ENCODE data around the gene SMARCB1. TPM values are rescaled to one million over a fixed set of nuclear protein-coding genes. Genes with fewer than 3 reads are reported as not detected.

The SMARCB1 gene
- total RNA-seq, 1 experiment from 2014 or later = 136 TPM

- peak overlapping the region in 1 of 2 experiments; percentile 94; a peak in 3 of 5 replicates for H3K4me3 Mint-ChIP-seq
- H4K5ac ChIP-seq (ENCODE audit: insufficient read length, low read depth, low read length) = no peak overlapping the region
- H2BK5ac ChIP-seq (ENCODE audit: insufficient read length, low read length) = no peak overlapping the region
- H2AK5ac ChIP-seq (ENCODE audit: insufficient read length, low read length) = no peak overlapping the region
- no CpG with 5 or more reads among the region's 7 CpGs for WGBS (ENCODE audit: extremely low coverage, insufficient read length, low lambda C conversion rate)
- peaks cover 30% of the 10 kb centered on the region for H3K27me3 Mint-ChIP-seq (ENCODE audit: low read depth)
- no peaks in the 10 kb centered on the region for H3K79me2 ChIP-seq (ENCODE audit: insufficient read depth, low read length)
- H3K18ac ChIP-seq (ENCODE audit: insufficient read length, low read depth, low read length) = no peak overlapping the region
- no peak overlapping the region for H2BK15ac ChIP-seq (ENCODE audit: low read depth, low read length)
- no peak for TF ChIP-seq CTCF (conservative IDR thresholded peaks at IDR 0.05)
- no peak overlapping the region for H4K91ac ChIP-seq (ENCODE audit: insufficient read length, low read depth, low read length)
- H2BK120ac ChIP-seq (ENCODE audit: low read depth, low read length, poor library complexity, severe bottlenecking) = no peak overlapping the region
- no peak overlapping the region for H3K23ac ChIP-seq (ENCODE audit: insufficient read length, low read depth, low read length)
- no peak overlapping the region for H2BK20ac ChIP-seq (ENCODE audit: low read depth, low read length, poor library complexity, severe bottlenecking)
- H3K4ac ChIP-seq (ENCODE audit: low read depth, low read length) = no peak overlapping the region
- no peaks in the 10 kb centered on the region; the same call in 1 of the 2 replicates for H3K4me1 ChIP-seq (ENCODE audit: insufficient read depth, low read length)
- no peak for DNase-seq
- peaks cover 0 to 3% of the 10 kb centered on the region in 2 experiments; a peak in 2 of 5 replicates for H3K9me3 Mint-ChIP-seq
- H3K36me3 Mint-ChIP-seq (ENCODE audit: insufficient read depth in 1 of 3, low read depth in 3 of 3) = peaks cover 6 to 12% (median 7%) of the 10 kb centered on the region in 3 experiments; a peak in 6 of 7 replicates
- H3K79me1 ChIP-seq (ENCODE audit: insufficient read depth, low read depth, low read length, poor library complexity, severe bottlenecking) = no peaks in the 10 kb centered on the region
- peaks cover 6% of the 10 kb centered on the region for H3K23me2 ChIP-seq (ENCODE audit: insufficient read length, low read depth, low read length, poor library complexity, severe bottlenecking)
- no peak overlapping the region for H2AFZ ChIP-seq (ENCODE audit: low read length)
- H3K27ac ChIP-seq (ENCODE audit: insufficient read length, low read depth, low read length) = no peak overlapping the region
- no peaks in the 10 kb centered on the region for H4K20me1 ChIP-seq (ENCODE audit: control insufficient read depth, insufficient read depth, insufficient read length)
- no peaks in the 10 kb centered on the region for H3K9me3 ChIP-seq (ENCODE audit: control insufficient read depth, low read depth, low read length)
- H3K56ac ChIP-seq (ENCODE audit: insufficient read length, low read depth, low read length) = no peak overlapping the region
- H3K27ac Mint-ChIP-seq = peak overlapping the region in 1 of 3 experiments; percentile 13; a peak in 1 of 7 replicates
- H3K4me1 Mint-ChIP-seq = peaks cover 24 to 33% of the 10 kb centered on the region in 2 experiments
- no peak overlapping the region for H3T11ph ChIP-seq (ENCODE audit: low read length)
- H3K9ac ChIP-seq (ENCODE audit: extremely low read depth, insufficient read length, low read length) = no peak overlapping the region
- no peak overlapping the region for H3K14ac ChIP-seq (ENCODE audit: insufficient read depth, low read length)
- no peaks in the 10 kb centered on the region; the same call in 1 of the 2 replicates for H3K27me3 ChIP-seq (ENCODE audit: insufficient read depth, low read length)
- H2BK12ac ChIP-seq (ENCODE audit: insufficient read length, low read depth, low read length) = no peak overlapping the region
- no peak overlapping the region for H4K8ac ChIP-seq (replicated peaks; ENCODE audit: insufficient read length, low read depth, low read length)
- peak overlapping the region; percentile 63 for H3K4me2 ChIP-seq (ENCODE audit: insufficient read depth, insufficient read length, low read length)
Measured at GRCh38 chr22:23840026-23840425, 53.3 kb downstream of the SMARCB1 start.
